HK-2 (cell line): ENCODE data around the gene NTM.
"Not testable (repeated sequence)": the region's sequence is repeated elsewhere in the genome, so short reads cannot be mapped to it uniquely, and the experiment has no call there.

ENCODE experiments used
- DNase-seq: peaks from one replicate; pipeline ENCODE4 v3.0.0-alpha.2; 2018; ENCODE audit not compliant: unreplicated experiment

The NTM gene

DNA sequence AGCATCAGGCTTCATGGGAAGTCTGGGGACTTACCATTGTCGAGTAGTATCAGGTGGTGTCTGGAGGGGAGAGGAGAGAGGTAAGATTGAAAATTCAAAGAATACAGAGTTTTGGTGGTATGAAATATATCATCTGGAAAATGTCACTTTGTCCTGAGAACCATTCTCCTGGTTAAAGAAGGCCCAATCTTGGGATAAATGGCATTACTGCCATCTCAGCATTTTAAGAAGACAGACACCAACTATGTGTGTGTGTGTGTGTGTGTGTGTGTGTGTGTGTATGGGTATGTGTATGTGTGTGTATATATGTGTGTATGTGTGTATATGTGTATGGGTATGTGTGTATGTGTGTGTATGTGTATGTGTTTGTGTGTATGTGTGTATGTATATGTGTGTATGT, 673.3 kb downstream of the NTM start:
- DNase-seq: no peak

DNA sequence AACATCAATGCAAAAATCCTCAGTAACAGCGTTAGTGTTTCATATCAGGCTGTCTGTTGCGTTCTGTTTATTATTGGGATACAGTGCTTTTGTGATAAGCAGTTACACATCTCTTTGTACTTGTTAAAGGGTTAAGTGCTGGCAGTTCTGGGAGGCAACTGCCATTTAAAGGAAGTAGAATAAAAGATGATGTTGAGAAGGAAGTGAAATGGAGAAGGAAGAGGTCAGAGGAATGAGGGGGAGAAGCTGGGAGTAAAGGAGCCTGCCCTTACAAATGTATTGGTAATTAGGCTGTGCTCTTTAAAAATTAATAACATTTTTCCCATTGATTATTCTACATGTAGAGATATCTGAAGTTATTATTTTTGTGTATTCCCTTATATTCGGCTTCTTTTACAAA, 674.7 kb downstream of the NTM start:
- DNase-seq: no peak

GRCh38 chr11:132046288-132046865, 676.0 kb downstream of the NTM start:
- DNase-seq: no peak

- DNase-seq: no peak
Observed at GRCh38 chr11:132047167-132047566, 676.8 kb downstream of the NTM start.

DNA sequence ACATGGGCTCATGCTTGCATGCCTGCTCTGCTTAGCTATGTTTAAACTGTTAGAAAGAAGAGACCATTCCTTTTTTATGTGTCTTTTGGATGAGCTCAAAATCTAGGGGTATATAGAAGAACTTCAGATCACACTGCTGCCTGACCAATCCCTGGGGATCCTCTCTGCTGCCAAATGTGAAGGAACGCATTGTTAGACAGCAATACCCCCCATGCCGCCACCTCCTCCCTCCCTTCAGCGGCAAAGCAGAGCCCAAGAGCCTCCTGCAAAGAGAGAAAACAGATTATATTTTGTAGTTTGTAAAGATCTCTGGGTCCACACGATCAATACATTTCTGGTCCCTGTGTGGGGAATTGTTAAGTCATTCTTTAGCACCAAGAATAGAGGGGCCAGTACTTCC, 677.6 kb downstream of the NTM start:
- DNase-seq: no peak

GRCh38 chr11:132049205-132049604, 678.8 kb downstream of the NTM start:
- DNase-seq: no peak

GRCh38 chr11:132050049-132050448, 679.6 kb downstream of the NTM start:
- DNase-seq: no peak

DNA sequence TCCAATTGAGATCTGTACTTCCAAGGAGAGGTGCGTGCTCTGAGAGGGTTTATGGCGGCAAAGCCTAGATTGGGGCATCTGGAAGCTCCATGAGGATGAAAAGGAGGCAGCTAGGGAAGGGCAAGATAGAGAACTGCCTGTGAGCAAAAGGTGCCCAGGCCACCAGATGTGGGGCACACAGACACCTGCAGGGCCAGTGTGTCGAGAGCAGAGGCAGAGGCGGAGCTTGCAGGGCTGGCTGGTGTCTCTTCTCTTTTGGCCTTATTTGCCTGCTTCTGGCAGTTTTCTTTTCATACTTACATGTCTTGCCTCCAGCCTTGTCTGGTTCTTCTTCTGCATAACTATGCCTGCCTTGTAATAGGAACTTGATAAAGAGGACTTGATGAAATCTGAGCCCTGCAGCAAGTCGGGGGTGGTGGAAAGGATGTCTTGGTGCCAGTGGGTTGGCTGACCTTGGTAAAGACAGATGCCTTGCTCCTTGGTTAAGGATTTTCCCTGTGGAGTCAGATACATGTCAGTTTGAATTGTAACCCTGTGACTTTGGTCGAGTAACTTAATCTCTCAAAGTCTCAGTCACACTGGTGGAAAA, 680.3 kb downstream of the NTM start:
- no peak for DNase-seq

- DNase-seq: no peak
Observed at GRCh38 chr11:132051704-132052103, 681.3 kb downstream of the NTM start.

- DNase-seq: no peak
Observed at GRCh38 chr11:132052342-132052741, 681.9 kb downstream of the NTM start.

DNA sequence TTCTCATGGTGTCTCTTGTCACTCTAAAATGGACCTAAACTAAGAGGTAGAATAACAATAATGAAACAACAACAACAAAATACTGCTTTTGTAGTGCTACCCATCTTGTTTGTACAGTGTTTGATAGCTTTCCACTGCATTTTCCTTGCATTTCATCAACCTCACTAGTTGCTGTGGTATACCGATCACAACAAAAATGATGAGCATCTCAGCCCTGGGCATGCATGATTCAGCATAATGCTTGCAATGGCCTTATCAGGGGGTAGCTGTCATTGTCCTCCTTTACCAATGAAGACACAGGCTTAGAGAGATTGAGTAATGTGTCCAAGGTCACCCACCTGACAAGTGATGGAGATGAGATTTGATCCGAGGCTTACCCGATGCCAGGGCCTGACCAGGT, 682.5 kb downstream of the NTM start:
- DNase-seq: no peak

- no peak for DNase-seq
Observed at GRCh38 chr11:132054822-132055221, 684.4 kb downstream of the NTM start.

DNA sequence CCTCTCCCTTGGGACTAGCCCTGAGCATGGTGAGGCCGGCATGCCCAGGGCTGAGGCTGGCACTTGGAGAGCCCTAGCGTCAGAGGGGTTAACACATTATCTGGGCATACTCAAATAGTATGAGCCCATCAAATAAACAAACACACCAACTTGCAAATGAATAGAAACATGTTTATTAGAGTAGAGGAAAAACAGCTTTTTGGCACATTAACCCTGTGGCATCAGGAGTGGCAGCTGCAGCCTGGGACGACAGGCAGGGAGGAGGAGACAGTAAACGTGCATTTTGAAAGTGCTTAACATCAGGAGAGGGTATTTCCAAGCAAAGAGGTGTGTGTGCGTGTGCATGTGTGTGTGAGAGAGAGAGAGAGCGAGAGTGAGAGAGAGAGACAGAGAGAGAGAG, 684.9 kb downstream of the NTM start:
- DNase-seq: no peak

GRCh38 chr11:132056689-132057088, 686.3 kb downstream of the NTM start:
- DNase-seq: no peak

- no peak for DNase-seq
Observed at GRCh38 chr11:132057266-132057665, 686.9 kb downstream of the NTM start.

GRCh38 chr11:132058211-132058772, 687.9 kb downstream of the NTM start:
- DNase-seq: no peak

GRCh38 chr11:132060567-132060966, 690.2 kb downstream of the NTM start:
- DNase-seq: no peak

DNA sequence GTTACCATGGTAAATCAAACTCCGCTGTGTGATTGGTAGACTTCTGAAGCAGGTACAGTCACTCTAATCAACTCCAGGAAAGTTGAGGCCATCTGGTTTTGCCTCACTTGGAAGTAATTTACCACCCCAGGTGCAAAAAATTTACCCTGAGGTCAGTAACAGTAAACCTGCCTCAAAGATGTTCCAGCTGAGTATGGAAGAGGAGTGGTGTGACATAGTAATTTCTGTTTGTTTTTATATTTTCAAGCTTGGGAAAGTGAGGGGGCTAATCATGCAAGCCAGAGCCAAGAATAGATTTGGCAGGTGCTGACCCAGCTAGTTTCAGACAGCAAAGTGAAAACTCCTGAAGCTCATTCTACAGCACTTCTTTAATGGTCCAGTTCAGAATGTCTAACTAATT, 691.6 kb downstream of the NTM start:
- no peak for DNase-seq

DNA sequence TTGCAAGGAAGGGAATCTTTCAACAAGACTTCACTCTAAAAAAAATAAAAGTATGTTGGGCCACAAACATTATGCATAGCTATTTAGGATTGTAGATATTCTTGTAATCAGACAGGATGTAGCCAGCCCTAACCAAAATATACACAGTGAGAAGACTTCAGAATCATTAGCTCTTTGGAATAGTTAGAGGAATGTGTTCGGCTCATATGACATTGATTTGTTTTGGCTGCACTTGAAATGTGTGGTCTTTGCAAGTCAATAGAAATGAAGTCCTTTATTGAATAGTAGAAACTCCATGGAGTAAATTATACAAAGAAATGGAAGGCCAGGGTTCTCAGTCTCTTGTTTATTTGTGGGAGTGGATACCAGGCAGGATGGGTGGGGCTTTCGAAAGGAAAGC, 692.1 kb downstream of the NTM start:
- no peak for DNase-seq

- no peak for DNase-seq
Observed at GRCh38 chr11:132064987-132065620, 694.7 kb downstream of the NTM start.

DNA sequence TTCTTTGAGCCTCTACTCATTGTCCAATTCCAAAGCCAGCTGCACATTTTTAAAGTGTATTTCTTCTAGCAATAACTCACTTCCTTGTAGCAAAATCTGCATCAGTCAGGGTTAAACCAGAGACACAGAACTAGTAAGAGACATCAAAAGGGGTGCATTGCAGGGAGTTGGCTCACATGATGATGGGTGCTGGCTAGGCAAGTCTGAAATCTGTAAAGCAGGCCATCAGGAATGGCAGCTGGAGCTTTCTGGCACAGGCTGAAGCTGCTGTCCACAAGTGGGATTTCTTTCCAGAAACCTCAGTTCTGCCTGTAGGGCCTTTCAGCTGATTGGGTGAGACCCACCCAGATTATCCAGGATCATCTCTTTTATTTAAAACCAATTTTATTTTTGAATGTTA, 698.1 kb downstream of the NTM start:
- no peak for DNase-seq

GRCh38 chr11:132069593-132069992, 699.2 kb downstream of the NTM start:
- DNase-seq: not testable (repeated sequence)

GRCh38 chr11:132070907-132071306, 700.5 kb downstream of the NTM start:
- not testable (repeated sequence) for DNase-seq
